ENCODE data around the gene TRIP6. TPM values are rescaled to one million over a fixed set of nuclear protein-coding genes. Genes with fewer than 3 reads are reported as not detected.

The TRIP6 gene
- total and polyA plus RNA-seq, 2 of the 8 experiments (the other 6 are each of a cell fraction or from before 2014, with no cell fraction given), result 88.4 to 103 TPM

GRCh38 chr7:100874577-100875355 is 7.6 kb downstream of the TRIP6 start, which contains the start of gene SRRT (continued):
- TF ChIP-seq CEBPB (IDR thresholded peaks at IDR 0.05; ENCODE audit: low read depth, low read length) (no peak), SIRT6 (IDR thresholded peaks at IDR 0.05; ENCODE audit: low read length) (no peak), TAF1 (IDR thresholded peaks at IDR 0.05; ENCODE audit: low read depth, low read length) (peak; percentile 96), SP4 (IDR thresholded peaks at IDR 0.05; ENCODE audit: low read length) (peak; percentile 76; the same call in 1 of the 2 replicates), YY1 (IDR thresholded peaks at IDR 0.05; ENCODE audit: low read depth, low read length) (peak; percentile 84), SIX5 (IDR thresholded peaks at IDR 0.05; ENCODE audit: low read depth, low read length) (no peak), TBP (IDR thresholded peaks at IDR 0.05; ENCODE audit: low read depth, low read length) (peak; percentile 92), E2F6 (IDR thresholded peaks at IDR 0.05) (peak; percentile 71; the same call in 1 of the 2 replicates), KDM1A (IDR thresholded peaks at IDR 0.05; ENCODE audit: borderline replicate concordance, low read length) (no peak), ASH2L (IDR thresholded peaks at IDR 0.05; ENCODE audit: low read length) (peak; percentile 84), GABPA (IDR thresholded peaks at IDR 0.05; ENCODE audit: borderline replicate concordance, insufficient read depth, low read length) (no peak), CHD2 (IDR thresholded peaks at IDR 0.05; ENCODE audit: low read length) (peak; percentile 96), KDM4A (IDR thresholded peaks at IDR 0.05; ENCODE audit: low read depth, low read length, severe bottlenecking) (peak; percentile 56), SP2 (IDR thresholded peaks at IDR 0.05; ENCODE audit: low read length) (no peak), POLR2A (IDR thresholded peaks at IDR 0.05; ENCODE audit: control extremely low read depth in 1 of 2, low read depth in 2 of 2, low read length in 2 of 2) (peak in 1 of 2 experiments; percentile 98; a peak in 2 of 3 replicates), RNF2 (IDR thresholded peaks at IDR 0.05; ENCODE audit: borderline replicate concordance, low read depth, low read length, missing control alignments, poor library complexity, severe bottlenecking) (no peak), GTF2F1 (IDR thresholded peaks at IDR 0.05; ENCODE audit: borderline replicate concordance, low read depth, low read length) (peak; percentile 89), RXRA (IDR thresholded peaks at IDR 0.05; ENCODE audit: insufficient read depth, low read depth, low read length) (no peak), CTBP2 (IDR thresholded peaks at IDR 0.05; ENCODE audit: borderline replicate concordance, insufficient read depth, insufficient read length, low read length) (no peak), BACH1 (IDR thresholded peaks at IDR 0.05; ENCODE audit: low read length) (peak; percentile 20; the same call in 1 of the 2 replicates), ATF3 (IDR thresholded peaks at IDR 0.05; ENCODE audit: insufficient read depth, low read depth, low read length) (no peak)
